Karpas-422 (cell line): ENCODE results near the gene OTOF. TPM values are rescaled to one million over a fixed set of nuclear protein-coding genes. Genes with fewer than 3 reads are reported as not detected.

Experiments
- DNase-seq: peaks from one replicate; pipeline ENCODE4 v3.0.0-alpha.2; 2015
- H2AFZ ChIP-seq: fragments of 200-600 bp; sonication (generic); 2 replicates; pipeline ENCODE4 v1.6.1; 2014; ENCODE audit warnings: antibody characterized with exemption, low read length, mixed read lengths
- H3K27ac ChIP-seq: fragments of 200-600 bp; sonication (generic); 2 replicates; pipeline ENCODE4 v1.5.1; 2014; ENCODE audit warnings: mild to moderate bottlenecking, low read length, moderate library complexity
- H3K27me3 ChIP-seq: fragments of 200-600 bp; sonication (generic); 2 replicates; pipeline ENCODE4 v1.6.1; 2014; ENCODE audit warnings: low read length, mixed read lengths
- H3K36me3 ChIP-seq: fragments of 200-600 bp; sonication (generic); 2 replicates; pipeline ENCODE4 v1.6.1; 2014; ENCODE audit warnings: low read length, mixed read lengths; ENCODE audit not compliant: insufficient read depth
- H3K4me1 ChIP-seq: fragments of 200-600 bp; sonication (generic); 2 replicates; pipeline ENCODE4 v1.6.1; 2014; ENCODE audit warnings: mild to moderate bottlenecking, low read length, mixed read lengths
- H3K4me2 ChIP-seq: fragments of 200-600 bp; sonication (generic); 2 replicates; pipeline ENCODE4 v1.6.1; 2014; ENCODE audit warnings: low read length, low read depth, mild to moderate bottlenecking; ENCODE audit not compliant: poor library complexity, severe bottlenecking
- H3K4me3 ChIP-seq: fragments of 200-600 bp; sonication (generic); 2 replicates; pipeline ENCODE4 v1.5.1; 2014; ENCODE audit warnings: mild to moderate bottlenecking, antibody characterized with exemption, low read length, mixed read lengths
- H3K79me2 ChIP-seq: fragments of 200-600 bp; sonication (generic); 2 replicates; pipeline ENCODE4 v1.6.1; 2014; ENCODE audit warnings: mild to moderate bottlenecking, low read length, mixed read lengths
- H3K9ac ChIP-seq: fragments of 200-600 bp; sonication (generic); 2 replicates; pipeline ENCODE4 v1.6.0; 2014; ENCODE audit warnings: low read length
- H3K9me2 ChIP-seq: fragments of 200-600 bp; sonication (generic), shearing (Covaris generic); replicated peaks from 2 replicates; pipeline ENCODE4 v1.6.0; 2014; ENCODE audit warnings: mild to moderate bottlenecking, low read length, moderate library complexity; ENCODE audit not compliant: insufficient read depth
- H3K9me3 ChIP-seq: fragments of 300-700, 200-600 bp; sonication (generic); 2 replicates; pipeline ENCODE4 v1.6.1; 2014; ENCODE audit warnings: low read length, mixed read lengths
- H4K20me1 ChIP-seq: fragments of 200-600 bp; sonication (generic); 2 replicates; pipeline ENCODE4 v1.6.1; 2014; ENCODE audit warnings: mild to moderate bottlenecking, antibody characterized with exemption, low read length, low read depth; ENCODE audit not compliant: insufficient read depth
- total RNA-seq: library from RNA; depleted of rRNA; stranded (reverse); fragments of >200 nt; shearing (Covaris generic); gene quantifications from 2 replicates; pipeline ENCODE4 v1.2.3, GENCODE V29; 2014; ENCODE audit warnings: low replicate concordance

The OTOF gene
- total RNA-seq, 1 experiment from 2014 or later, result 0.07 TPM

DNA sequence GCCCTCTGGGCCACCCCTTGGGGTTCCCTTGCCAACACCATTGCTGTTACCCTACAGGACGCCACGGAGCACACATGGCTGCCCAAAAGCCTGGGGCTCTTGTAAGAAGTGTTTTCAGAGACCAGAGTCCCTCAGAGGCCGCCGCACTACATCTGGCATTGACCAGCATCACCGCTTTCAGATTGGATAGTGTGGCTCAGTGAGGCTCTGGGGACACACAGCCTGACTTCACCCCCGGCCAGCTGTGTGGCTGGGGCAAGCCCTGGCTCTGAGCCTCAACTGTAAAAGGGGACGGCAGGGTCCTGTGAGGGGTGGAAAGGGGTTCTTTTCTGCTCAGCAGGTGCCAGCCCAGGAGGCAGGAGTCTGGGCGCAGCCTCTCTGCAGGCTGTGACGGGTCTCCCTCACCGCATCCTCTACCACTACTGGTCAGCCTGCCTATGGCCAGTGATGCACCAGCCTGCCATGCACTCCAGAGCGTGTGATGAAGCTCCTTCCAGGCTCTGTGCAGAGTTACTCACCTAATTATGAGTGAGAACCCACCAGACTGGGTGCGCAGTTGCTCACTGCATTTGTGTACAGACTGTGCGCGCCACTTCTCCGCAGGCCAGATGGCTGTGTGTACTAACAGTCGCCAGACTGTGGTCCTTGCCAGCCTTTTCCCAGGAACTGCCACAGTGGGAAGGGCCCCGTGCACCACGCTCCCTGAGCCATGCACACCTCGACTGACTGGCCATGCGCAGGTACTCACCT, 10.7 kb upstream of the OTOF start:
- no peaks in the 10 kb centered on the region for H3K27me3 ChIP-seq
- no peaks in the 10 kb centered on the region for H3K9me2 ChIP-seq
- DNase-seq, result no peak
- no peaks in the 10 kb centered on the region for H3K79me2 ChIP-seq
- H3K4me2 ChIP-seq, result no peak overlapping the region
- no peak overlapping the region for H3K4me3 ChIP-seq
- no peaks in the 10 kb centered on the region for H4K20me1 ChIP-seq
- no peaks in the 10 kb centered on the region for H3K9me3 ChIP-seq
- peaks cover 3% of the 10 kb centered on the region for H3K4me1 ChIP-seq
- no peak overlapping the region for H3K27ac ChIP-seq
- H3K36me3 ChIP-seq, result no peaks in the 10 kb centered on the region
- H2AFZ ChIP-seq, result no peak overlapping the region
- no peak overlapping the region for H3K9ac ChIP-seq

DNA sequence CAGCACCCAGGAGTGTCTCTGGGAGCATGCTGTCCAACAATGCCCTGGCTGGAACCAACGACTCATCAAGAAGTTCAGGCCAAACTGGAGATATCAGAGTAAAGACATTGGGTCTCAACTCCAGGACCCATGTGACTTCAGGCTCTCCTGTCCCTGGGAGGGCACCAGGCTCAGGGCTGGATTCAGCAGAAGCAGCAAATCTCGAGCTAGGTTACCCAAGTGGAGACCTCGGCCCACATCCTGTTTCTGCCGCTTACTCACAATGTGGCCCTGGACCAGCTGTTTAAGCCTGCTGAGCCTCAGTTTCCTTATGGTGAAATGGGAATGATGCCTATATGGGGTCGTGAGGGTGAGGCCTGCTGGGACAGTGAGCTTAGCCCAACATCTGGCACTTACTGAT, 9.3 kb upstream of the OTOF start:
- Histone ChIP-seq H3K4me3 (no peak overlapping the region), H3K79me2 (no peaks in the 10 kb centered on the region), H2AFZ (no peak overlapping the region), H3K27me3 (no peaks in the 10 kb centered on the region), H3K27ac (no peak overlapping the region), H3K9me2 (no peaks in the 10 kb centered on the region), H3K36me3 (no peaks in the 10 kb centered on the region), H3K4me1 (no peaks in the 10 kb centered on the region), H4K20me1 (no peaks in the 10 kb centered on the region), H3K4me2 (no peak overlapping the region), H3K9ac (no peak overlapping the region), H3K9me3 (no peaks in the 10 kb centered on the region)
- DNase-seq, result no peak

DNA sequence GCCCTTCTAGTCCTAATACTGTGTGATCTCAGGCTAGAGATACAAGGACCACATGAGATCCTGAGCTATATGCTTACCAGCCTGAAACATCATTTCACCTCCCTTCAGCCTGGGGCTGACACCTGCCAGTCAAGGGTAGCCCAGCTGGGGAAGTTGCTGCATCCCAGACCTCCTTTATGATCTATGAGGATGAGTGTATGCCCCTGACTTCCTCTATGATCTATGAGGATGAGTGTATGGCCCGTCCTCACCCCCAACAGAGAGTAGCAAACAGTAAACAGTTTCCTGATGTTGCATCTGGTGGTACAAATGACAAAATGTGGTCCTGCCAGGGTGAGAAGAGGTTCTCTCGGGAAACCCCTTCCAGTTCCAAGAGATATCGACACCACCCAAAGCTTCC, 8.9 kb upstream of the OTOF start:
- Histone ChIP-seq H3K79me2 (no peaks in the 10 kb centered on the region), H3K27ac (no peak overlapping the region), H3K4me2 (no peak overlapping the region), H3K9ac (no peak overlapping the region), H4K20me1 (no peaks in the 10 kb centered on the region), H3K4me3 (no peak overlapping the region), H3K36me3 (no peaks in the 10 kb centered on the region), H3K9me3 (no peaks in the 10 kb centered on the region), H3K4me1 (no peaks in the 10 kb centered on the region), H3K27me3 (no peaks in the 10 kb centered on the region), H3K9me2 (no peaks in the 10 kb centered on the region), H2AFZ (no peak overlapping the region)
- no peak for DNase-seq

DNA sequence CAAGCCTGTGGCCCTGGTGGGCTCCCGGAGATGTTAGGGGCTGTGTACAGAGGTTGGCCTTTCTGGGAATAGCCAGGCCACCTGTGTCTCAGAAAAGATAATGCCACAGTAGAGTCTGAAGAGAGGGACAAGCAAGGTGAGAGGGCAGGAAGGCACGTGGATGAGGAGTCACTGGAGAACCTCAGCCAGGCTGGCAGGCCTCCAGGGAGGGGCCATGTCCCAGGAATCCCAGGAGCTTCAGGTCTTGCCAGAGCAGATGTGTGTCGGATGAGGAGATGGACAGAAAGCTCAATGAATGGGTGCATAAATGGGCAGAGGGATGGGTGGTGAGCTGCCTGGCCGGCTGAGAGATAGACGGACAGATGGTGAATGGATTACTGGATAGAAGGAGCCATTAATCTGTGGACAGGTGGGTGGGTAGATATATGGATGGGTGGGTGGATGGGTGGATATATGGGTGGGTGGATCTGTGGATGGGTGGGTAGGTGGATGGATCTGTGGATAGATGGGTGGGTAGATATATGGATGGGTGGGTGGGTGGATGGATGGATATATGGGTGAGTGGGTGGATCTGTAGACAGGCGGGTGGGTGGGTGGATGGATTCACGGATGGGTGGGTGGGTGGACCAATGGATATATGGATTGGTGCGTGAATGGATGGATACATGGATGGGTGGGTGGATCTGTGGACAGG, 7.9 kb upstream of the OTOF start:
- Histone ChIP-seq H3K4me3 (no peak overlapping the region), H2AFZ (no peak overlapping the region), H3K9ac (no peak overlapping the region), H3K27me3 (no peaks in the 10 kb centered on the region), H4K20me1 (no peaks in the 10 kb centered on the region), H3K79me2 (no peaks in the 10 kb centered on the region), H3K27ac (no peak overlapping the region), H3K9me2 (no peaks in the 10 kb centered on the region), H3K4me1 (no peaks in the 10 kb centered on the region), H3K4me2 (no peak overlapping the region), H3K9me3 (no peaks in the 10 kb centered on the region), H3K36me3 (no peaks in the 10 kb centered on the region)
- DNase-seq, result no peak

DNA sequence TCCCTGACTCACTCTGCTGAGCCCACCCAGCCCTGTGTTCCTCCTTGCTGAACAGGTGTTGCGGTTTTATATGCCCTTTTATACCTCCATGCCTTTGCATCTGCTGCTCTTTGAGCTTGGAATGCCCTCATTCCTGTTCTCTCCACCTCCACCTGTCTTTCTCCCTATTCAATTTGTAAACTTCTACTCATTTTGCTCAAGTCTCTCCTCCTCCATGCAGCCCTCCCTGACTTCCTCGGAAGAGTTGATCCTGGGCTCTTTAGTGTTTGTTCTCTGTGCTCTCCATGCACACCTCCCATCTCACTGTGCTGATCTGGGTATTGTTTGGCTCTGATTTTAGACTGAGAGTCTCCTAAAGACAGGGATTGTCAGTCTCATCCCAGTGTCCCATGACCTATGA, 7.2 kb upstream of the OTOF start:
- H2AFZ ChIP-seq, result no peak overlapping the region
- no peaks in the 10 kb centered on the region for H3K36me3 ChIP-seq
- DNase-seq, result no peak
- H3K4me3 ChIP-seq, result no peak overlapping the region
- no peaks in the 10 kb centered on the region for H3K9me3 ChIP-seq
- H3K9me2 ChIP-seq, result no peaks in the 10 kb centered on the region
- no peak overlapping the region for H3K4me2 ChIP-seq
- H3K9ac ChIP-seq, result no peak overlapping the region
- no peaks in the 10 kb centered on the region for H3K27me3 ChIP-seq
- no peaks in the 10 kb centered on the region for H3K79me2 ChIP-seq
- H3K4me1 ChIP-seq, result no peaks in the 10 kb centered on the region
- no peaks in the 10 kb centered on the region for H4K20me1 ChIP-seq
- no peak overlapping the region for H3K27ac ChIP-seq

DNA sequence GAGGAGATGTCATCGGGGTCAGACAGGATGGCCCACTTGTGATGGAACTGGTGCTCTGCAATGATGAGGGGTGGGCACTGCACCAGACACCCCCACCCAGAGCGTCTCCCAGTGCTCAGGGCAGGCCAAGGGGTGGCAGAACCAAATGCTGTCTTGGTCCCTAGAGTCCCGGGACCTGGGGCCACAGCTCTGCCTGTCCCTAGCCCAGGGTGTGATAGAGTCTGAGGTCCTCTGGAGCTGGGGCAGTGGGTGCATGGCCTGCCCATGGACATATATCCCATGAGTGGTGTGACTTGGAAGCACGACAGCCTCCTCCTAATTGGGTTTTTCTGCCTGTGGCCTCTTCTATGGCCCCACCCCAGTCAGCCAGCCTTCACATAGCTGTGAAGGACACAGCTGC, 6.7 kb upstream of the OTOF start:
- H3K4me2 ChIP-seq, result no peak overlapping the region
- H3K4me3 ChIP-seq, result no peak overlapping the region
- no peak for DNase-seq
- no peaks in the 10 kb centered on the region for H3K9me3 ChIP-seq
- H3K36me3 ChIP-seq, result no peaks in the 10 kb centered on the region
- no peaks in the 10 kb centered on the region for H4K20me1 ChIP-seq
- no peak overlapping the region for H2AFZ ChIP-seq
- H3K79me2 ChIP-seq, result no peaks in the 10 kb centered on the region
- H3K4me1 ChIP-seq, result no peaks in the 10 kb centered on the region
- H3K9me2 ChIP-seq, result no peaks in the 10 kb centered on the region
- H3K27me3 ChIP-seq, result no peaks in the 10 kb centered on the region
- no peak overlapping the region for H3K27ac ChIP-seq
- no peak overlapping the region for H3K9ac ChIP-seq

DNA sequence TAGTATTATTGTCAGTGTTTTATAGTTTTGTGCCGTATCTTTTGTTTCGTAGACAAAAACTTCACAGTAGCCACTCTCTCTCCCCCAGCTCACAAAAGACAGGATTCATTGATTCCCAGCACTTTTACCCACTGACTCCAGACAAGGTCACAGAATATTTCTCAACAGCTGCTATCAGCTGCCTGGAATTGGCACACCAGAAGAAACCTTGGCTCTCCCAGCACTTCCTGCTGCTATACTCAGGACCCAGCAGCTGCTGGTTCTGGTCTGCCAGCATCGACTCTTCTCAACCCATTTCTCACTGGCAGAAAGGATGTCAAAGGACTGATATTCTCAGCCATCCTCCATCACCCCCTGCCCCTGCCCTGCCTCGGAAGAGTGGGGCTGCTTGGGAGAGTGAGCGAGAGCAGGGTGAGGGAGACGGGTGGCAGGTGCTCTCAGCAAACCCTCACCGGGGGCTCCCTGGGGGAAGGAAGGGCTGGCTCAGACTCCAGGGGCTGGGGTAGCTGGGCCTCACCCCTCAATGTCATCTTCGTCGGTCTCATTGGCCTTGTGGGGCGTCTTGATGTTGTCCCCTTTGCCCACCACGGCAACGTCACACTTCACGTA, 6.1 kb upstream of the OTOF start:
- H3K9me2 ChIP-seq, result no peaks in the 10 kb centered on the region
- no peak overlapping the region for H3K4me2 ChIP-seq
- H3K27me3 ChIP-seq, result no peaks in the 10 kb centered on the region
- H3K36me3 ChIP-seq, result no peaks in the 10 kb centered on the region
- H3K4me1 ChIP-seq, result no peaks in the 10 kb centered on the region
- DNase-seq, result no peak
- H3K4me3 ChIP-seq, result no peak overlapping the region
- H3K9ac ChIP-seq, result no peak overlapping the region
- H2AFZ ChIP-seq, result no peak overlapping the region
- no peak overlapping the region for H3K27ac ChIP-seq
- H4K20me1 ChIP-seq, result no peaks in the 10 kb centered on the region
- no peaks in the 10 kb centered on the region for H3K9me3 ChIP-seq
- no peaks in the 10 kb centered on the region for H3K79me2 ChIP-seq

DNA sequence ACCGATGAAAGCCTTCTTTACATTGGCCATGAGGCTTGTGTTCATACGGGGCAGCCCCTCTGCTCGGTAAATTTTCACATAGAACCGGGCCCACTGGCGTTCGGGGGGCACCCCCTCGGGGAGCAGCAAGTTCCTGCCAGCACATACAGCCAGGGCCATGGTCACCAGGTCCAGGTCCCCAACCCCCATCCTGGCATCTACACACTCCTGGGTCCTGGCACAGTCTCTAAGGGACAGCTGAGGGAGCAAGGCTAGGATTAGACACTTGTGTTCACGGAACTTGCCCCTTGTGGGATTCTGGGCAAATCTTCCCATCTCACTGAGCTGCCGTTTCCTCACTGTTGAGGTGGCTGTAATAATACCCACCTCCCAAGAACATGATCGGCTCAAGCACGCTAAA, 5.6 kb upstream of the OTOF start:
- Histone ChIP-seq H3K36me3 (no peaks in the 10 kb centered on the region), H3K4me3 (no peak overlapping the region), H3K9ac (no peak overlapping the region), H2AFZ (no peak overlapping the region), H3K4me2 (no peak overlapping the region), H3K27me3 (no peaks in the 10 kb centered on the region), H3K4me1 (no peaks in the 10 kb centered on the region), H3K27ac (no peak overlapping the region), H3K9me2 (no peaks in the 10 kb centered on the region), H3K9me3 (no peaks in the 10 kb centered on the region), H3K79me2 (no peaks in the 10 kb centered on the region), H4K20me1 (no peaks in the 10 kb centered on the region)
- DNase-seq, result no peak
